HG03354 (cell line): Measurements from ENCODE around the gene FAM107B.
"Not testable (repeated sequence)": the region's sequence is repeated elsewhere in the genome, so short reads cannot be mapped to it uniquely, and the experiment has no call there.

Experiments used
- ATAC-seq: cut with Tn5 transposase; IDR thresholded peaks from one replicate; pipeline ENCODE4 v1.9.1; 2021; ENCODE audit warnings: mild to moderate bottlenecking; ENCODE audit not compliant: unreplicated experiment, poor library complexity, severe bottlenecking

FAM107B gene

DNA sequence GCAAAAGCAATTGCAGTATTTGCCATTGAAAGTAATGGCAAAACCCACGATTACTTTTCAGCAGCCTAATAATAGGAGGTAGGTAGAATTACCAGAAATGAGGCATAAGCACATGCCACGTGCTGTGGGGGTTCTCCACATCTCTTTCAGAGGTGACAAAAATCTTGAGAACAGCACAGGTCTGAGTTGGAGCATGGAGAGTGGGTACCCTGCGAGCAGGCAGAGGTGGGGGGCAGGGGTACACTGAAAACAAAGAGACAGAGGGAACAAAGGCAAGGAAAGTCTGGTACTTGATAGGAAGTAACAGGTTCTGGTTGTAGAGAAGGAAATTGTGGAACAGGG lies 75.9 kb downstream of the FAM107B start:
- ATAC-seq: no peak

DNA sequence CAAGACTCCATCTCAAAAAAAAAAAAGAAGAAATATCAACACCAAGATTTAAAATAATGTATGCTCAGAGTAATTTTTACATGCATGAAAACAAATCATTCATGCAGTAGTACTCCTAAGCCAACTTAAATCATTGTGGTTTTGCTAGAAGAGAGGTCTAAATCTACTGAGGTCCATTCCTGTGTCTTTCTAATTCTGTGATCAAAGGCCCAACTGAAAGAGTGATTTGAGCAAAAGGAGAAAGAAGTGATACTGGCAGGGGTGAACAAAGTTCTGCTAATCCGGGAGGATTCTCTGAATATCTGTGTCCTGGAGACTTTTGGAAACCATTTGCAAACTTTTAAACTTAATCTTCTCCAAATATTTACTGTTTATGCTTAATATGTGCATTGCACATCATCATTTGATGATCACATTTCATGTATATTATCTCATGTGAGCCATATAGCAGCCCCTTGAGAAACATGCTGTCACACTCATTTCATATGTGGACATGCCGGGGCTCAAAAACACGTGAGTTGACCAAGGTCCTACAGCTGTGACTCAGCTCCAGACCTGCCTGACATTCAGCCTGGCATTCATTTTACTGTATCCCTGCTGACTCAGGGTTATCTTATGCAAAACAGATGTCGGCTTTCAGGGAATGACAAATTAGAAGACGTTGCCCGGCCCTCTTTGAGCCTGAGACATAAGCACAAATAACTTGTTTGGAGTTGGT lies 76.4 kb downstream of the FAM107B start:
- ATAC-seq: no peak

DNA sequence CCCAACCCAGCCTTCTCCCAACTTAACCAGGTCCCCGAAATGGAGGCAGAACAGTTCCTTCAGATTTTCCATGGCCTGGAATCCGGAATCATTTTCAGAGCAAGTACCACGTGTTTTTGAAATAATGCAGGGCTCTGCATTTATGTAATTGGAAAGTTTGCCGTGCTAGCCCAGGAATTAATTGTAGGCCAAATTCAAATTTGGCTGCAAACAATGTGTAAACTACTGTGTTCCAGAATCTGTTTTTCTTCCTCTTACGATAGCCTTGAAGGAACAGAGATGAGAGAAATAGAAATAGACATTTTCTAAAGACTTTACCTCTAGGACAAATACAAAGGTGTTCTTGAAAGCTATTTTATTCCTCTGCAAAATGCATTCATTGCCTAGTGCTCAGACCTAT lies 77.4 kb downstream of the FAM107B start:
- no peak for ATAC-seq

DNA sequence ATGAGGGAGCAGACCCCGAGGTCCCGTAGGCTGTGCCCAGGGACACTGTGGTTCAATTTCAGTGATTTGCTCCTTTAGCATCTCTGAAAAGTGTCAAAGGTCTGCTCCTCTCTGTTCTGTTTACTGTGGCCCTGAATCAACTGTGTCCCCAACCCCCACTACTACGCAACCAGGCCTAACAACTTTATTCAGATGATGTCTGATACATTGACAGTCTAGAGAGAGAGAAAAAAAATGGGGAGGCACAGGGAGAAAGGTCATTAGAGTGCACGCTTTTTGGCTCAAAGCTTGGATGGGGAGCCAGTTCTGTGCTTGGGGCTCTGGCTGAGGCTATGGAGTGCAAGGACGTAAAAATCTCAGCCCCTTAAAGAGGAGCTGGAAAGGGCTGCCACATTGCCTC lies 77.9 kb downstream of the FAM107B start:
- no peak for ATAC-seq

DNA sequence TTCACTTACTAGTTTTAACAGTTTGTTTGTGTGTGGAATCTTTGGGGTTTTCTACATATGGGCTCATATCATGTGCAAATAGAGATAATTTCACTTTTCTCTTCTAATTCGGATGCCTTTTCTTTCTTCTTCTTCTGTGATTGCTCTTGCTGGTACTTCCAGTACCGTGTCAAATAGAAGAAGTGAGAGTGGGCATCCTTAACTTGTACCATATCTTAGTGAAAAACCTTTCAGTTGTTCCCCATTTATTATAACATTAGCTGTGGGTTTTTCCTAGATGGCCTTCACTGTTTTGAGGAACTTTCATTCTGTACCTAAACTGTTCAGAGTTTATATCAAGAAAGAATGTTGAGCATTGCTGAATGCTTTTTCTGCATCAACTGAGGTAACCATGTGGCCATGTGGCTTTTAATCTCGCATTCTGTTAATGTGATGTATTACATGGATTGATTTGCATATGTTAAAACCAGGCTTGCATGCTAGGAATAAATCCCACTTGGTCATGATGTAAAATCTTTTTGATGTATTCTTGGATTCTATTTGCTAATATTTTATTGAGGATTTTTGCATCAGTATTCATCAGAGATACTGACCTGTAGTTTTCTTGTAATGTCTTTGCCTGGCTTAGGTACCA lies 78.7 kb downstream of the FAM107B start:
- no peak for ATAC-seq

DNA sequence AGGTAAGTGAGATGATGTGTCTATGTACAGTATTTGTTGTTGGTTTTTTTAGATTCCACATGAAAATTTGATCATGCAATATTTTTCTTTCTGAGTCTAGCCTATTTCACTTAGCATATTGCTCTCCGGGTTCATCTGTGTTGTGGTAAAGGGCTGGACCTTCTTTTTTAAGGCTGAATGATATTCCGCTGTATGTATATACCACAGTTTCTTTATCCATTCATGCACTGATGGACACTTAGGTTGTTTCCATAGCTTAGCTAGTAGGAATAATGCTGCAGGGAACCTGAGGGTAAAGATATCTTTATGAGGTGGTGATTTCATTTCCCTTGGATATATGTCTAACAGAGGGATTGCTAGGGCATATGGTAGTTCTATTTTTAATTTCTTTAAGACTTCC lies 80.8 kb downstream of the FAM107B start:
- no peak for ATAC-seq

DNA sequence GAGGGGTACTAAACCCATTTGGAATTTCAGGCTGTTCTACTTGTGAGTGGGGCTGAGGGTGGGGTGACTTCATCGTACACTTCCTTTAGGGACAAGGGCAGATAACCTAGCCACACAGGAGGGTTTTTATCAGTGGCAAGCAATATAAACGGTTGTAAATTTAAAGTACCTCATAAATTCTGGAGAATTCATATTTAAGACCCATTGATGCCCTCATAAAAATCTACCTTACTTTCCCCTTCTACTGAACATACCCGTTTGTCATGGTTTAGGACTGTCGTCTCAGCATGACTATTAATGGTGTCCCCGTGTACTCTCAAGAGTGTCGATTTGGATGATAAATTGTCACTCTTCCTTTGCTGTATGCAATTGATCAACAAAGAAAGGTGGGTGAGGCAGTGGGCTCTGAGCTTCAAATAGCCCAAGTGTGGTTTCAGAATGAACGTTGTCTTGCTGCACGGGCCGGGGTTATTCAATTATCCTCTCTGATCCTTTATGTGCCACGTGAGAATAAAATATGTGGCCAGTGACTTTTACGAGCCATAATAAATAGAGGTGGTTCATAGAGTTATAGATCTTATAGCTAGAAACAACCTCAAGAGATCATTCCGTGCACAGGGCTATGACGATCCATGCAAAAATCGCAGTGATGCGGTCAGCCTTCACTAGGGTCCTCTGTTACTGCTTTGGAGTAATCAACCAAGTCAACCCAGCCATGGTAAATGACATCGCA lies 82.2 kb downstream of the FAM107B start:
- no peak for ATAC-seq

DNA sequence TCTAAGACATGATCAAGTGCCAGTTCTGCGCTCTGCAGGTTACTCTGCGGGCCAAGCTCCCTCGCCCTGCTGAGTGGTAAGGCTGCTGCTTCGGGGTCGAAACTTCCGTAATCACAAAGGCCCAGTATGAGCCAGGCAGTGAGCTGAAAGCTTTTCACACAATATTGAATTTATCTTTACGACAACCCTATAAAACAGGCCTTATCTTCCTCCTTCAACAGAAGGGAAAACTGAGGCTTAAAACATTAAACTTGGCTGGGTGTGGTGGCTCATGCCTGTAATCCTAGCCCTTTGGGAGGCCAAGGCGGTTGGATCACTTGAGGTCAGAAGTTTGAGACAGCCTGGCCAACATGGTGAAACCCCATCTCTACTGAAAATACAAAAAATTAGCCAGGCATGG lies 83.3 kb downstream of the FAM107B start:
- no peak for ATAC-seq

DNA sequence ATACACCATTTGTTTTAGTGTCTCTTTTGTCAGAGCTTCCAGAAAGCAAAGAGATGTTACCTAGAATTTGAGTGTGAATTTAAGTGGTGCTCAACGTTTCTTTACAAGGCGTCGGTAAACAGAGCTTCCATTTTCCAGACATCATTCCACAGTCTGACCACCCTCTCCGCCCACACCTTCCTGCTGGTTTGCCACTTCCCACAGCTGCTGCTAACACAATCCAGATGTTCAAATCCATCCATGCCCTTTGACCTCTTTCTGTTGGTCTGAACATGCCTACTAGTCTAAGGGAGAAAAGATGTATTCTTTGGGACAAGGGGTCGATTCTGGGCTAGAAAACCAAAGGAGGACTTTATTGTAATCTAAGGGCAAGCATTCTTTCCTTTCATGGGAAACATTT lies 86.1 kb downstream of the FAM107B start:
- no peak for ATAC-seq

DNA sequence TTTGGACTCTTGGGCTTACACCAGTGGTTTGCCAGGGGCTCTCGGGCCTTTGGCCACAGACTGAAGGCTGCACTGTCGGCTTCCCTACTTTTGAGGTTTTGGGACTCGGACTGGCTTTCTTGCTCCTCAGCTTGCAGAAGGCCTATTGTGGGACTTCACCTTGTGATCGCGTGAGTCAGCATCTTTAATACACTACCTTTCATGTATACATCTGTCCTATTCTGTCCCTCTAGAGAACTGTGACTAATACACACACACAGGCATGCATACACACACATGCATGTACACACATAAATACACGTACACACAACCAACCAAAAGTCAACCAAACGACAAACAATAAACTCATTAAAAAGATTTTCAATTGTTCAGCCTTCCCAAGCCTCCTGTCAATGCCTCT lies 86.5 kb downstream of the FAM107B start:
- ATAC-seq: not testable (repeated sequence)

DNA sequence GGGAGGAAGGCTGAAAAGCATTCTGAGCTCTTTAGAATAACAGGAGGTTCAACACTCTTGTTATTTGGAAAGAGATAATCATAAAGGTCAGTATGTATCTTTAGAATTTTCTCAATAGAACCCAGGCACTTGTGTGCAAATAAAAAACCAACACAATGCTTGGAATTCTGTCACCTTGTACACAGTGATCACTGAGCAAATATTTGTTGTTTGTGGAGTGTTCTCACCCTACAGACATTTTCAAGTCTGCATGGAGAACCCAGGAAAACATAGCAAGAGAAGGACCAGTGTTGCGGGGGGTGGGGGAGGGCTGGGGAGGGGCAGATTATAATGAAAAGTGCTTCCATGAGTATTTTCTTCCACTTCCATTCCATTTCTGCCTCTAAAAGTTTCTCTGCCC lies 87.4 kb downstream of the FAM107B start:
- ATAC-seq: no peak

DNA sequence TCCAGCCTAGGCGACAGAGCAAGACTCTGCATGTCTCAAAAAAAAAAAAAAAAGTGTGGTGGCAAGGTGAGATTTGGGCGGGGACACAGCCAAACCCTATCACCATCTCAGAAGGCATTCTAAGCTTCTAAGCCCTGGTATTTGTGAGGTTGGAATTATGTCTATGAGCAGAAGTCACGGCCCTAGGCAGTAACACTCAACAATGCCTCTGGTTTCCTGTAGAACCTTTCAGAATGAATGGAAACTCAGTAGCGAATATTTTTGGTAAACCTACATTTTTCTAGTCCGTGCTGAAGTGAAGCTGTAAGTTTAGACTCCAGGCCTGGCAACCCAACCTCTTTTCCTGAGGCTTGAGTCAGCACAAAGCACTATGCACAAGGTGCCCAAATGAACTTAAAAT lies 88.3 kb downstream of the FAM107B start:
- ATAC-seq: no peak

DNA sequence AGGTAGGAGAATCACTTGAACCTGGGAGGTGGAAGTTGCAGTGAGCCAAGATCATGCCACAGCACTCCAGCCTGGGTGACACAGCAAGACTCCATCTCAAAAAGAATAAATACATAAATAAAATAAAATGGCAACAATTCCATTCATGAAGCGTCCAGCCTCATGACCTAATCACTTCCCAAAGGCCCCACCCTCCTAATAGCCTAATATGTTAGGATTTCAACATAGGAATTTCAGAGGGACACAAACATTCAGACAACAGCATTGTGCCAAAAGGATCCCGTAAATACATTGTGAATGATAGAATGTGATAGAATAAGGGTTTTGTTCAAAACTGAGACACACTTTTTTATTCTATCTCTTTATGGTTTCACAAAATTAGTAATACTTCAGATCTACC lies 90.3 kb downstream of the FAM107B start:
- no peak for ATAC-seq

DNA sequence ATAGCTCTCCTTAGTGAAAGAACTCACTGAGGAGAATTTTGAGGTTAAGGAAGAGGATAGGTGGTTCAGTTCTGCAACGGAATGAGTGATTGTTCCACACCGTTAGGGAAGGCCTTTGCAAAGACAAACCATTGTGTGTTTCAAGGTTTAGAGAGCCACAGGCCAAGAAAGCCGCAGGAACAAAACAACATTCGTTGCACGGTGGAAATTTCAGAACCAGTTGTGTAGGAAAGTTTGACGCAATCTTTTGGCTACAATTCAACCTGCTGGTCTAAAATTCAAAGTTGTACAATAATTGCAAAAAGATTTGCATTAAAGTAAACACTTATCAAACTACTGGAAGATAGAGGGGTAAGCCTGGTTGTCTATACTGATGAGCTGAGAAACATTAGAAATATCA lies 91.4 kb downstream of the FAM107B start:
- no peak for ATAC-seq

DNA sequence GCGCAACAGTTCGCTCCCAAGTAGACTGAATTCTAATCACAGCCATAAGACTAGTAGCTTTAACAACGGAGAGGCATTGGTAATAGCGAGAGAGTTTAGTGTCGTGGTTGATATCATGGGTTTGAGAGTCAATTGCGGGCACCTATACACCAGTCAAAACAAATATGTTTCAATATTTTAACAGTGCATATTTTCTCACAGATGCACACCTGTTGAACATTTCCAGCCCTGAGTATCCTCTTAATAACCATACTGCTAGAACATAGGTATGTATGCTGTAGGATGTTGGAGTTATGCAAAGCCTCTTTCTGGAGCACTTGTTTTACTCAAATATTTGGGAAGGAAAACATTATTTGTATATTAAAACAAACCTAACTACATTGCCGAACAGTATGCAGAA lies 92.9 kb downstream of the FAM107B start:
- no peak for ATAC-seq

DNA sequence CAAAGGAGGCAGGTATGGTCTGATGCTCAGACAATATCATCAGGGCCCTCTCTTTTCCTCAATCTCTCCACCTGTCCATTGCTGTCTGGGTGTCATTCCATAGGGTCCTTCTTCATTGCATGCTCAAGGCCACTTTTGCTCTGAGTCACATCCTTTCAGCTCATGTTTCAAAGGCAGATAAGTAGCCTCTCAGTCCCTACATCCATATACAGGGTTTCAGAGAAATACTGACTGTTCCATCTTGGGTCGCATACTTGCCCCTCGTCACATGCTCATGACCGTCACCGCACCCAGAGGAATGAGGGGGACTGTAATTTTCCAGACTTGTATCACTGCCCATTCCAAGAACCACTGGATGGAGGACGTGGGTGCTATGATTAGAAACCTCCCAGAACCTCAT lies 93.4 kb downstream of the FAM107B start:
- no peak for ATAC-seq

DNA sequence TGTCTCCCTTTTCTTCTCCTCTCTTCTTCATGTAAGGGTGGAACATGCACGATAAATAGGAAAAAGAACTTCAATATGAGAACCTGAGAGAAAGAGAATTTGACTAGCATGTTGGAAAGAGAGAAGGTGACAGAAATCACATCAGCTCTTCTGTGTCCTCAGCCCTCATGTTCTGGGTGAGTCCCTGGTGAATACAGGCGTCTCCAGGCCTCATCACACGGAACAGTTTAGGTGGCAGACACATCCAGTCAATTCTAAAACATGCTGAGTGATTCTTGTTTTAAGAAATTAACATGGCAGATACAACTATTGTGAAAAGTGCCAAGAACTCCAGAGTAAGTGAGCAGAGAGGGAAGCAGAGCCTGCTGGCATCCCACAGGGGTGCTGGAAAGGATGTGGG lies 96.1 kb downstream of the FAM107B start:
- ATAC-seq: no peak

DNA sequence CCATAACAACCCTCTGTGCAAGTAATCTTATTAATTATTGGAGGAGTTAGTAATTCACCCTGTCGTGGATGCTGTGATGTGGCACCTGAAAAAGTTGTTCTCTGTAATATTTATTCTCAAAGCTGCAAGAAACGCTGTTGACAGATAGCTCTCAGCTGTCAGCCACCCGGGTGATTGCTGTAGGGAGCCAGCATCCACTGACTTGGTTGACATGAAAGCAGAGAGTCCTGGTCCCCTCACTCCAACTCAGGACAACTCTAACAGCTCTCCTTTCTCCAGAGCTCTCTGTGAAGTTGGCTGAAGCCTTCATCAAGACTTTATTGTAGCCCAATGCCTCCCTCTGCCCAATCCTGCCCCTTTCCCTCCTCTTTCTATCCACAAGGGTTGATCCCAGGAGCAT lies 98.0 kb downstream of the FAM107B start:
- ATAC-seq: no peak

DNA sequence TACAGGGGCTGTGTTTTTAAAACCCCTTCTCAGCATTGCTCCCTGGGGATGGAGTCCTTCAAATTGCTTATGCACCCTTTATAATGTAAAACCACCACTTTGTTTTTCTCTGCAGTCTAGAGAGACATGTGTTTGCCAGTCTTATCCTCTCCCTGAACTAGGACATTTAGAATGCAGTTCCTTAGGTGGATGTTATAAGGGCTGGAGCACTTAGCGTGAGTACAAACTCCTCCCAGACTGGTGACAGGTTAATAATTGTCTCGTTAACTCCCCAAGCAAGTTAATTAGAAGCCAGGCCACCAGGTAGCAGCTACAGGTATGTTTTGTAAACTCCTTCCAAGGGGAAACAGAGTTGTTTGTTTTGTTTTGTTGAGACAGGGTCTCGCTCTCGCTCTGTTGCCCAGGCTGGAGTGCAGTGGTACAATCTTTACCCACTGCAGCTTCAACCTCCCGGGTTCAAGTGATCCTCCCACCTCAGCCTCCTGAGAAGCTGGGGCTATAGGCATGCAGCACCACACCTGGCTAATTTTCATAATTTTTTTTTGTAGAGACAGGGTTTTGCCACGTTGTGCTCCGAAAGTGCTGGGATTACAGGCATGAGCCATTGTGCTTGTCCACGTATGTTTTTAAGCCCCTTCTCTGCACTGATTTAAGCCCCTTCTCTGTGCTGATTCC lies 100.2 kb downstream of the FAM107B start:
- ATAC-seq: no peak

DNA sequence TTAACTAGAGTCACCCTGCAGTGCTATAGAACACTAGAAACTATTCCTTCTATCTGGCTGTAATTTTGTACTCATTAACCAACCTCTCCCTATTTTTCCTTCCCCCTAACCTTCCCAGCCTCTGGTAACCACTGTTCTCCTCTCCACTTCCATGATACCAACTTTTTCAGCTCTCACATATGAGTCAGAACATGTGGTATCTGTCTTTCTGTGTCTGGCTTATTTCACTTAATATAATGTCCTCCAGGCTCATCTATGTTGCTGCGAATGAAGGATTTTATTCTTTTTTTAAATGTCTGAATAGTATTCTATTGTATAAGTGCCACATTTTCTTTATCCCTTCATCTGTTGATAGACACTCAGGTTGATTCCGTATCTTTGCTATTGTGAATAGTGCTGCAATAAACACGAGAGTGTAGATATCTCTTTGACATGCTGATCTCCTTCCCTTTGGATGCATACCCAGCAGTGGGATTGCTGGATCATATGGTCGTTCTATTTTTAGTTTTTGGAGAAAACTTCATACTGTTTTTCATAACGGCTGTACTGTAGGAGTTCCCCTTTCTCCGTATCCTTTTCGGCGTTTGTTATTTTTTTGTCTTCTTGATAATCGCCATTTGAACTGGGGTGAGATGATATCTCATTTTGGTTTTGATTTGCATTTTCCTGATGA lies 101.4 kb downstream of the FAM107B start:
- no peak for ATAC-seq
